NCI-H2029 treated with DMSO at 0.1 percent for 48 hours (cell line): ENCODE data around the gene ULBP2.
A peak's percentile ranks its signal among the peaks of the same experiment; 100 is the strongest.
"Not testable (repeated sequence)": the region's sequence is repeated elsewhere in the genome, so short reads cannot be mapped to it uniquely, and the experiment has no call there.

Experiments used
- DNase-seq: peaks from one replicate; lab custom pipeline; 2025; lab: John Stamatoyannopoulos, UW

The ULBP2 gene

DNA sequence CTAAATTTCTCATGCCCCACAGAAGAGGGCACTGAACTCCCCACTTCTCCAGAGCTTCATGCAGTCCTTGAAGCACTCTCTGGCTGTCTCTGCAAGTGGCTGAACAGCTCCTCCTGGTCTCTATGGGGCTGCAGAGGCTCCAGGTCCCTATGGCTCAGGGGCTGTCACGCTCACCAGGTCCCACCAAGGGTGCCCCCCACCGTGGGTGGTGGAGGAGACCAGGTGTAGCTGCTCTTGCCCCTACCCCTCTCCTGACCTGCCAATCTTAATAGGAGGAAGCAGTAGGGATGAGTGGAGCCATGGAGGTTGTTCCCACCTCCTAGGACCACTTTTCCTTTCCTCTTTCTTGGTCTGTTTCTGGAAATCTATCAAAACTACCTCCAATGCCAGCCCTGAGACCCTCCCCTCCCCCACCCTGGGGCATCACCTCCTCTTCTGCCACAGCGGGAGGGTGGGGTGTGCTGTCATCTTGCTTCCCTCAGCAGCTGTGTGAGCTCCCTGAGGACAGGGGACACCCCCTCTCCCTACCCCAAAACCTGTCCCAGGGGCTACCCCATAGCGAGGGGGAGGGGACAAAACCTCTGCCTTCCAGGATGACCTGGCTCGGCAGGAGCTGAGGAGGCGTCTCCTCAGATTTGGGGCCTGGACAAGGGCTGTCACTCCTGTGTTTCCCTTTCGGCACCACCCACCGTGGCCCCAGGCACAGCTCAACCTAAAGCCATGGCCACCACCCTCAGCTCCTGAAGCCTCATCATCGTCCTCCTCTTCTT, 31.9 kb upstream of the ULBP2 start:
- no peak for DNase-seq

DNA sequence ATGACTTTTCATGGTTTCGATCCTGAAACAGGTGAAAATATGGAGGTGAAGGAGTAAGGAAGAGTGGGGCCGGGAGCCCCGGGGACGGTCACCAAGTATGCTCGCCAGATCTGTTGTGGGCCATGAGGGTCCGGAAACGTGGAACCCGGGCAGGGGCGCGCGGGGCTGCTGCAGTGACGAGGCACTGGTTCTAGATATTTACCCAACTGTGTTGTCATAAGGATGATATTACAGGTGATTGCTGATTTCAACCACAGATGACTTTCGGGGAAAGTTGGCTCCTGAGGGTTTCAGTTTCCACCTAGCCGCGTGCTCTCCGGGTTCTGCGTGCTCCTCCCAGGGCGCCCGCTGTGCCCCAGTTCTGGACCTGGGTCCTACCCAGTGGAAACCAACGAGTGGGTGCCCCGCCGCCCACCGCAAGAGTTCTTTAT, 31.1 kb upstream of the ULBP2 start:
- no peak for DNase-seq

DNA sequence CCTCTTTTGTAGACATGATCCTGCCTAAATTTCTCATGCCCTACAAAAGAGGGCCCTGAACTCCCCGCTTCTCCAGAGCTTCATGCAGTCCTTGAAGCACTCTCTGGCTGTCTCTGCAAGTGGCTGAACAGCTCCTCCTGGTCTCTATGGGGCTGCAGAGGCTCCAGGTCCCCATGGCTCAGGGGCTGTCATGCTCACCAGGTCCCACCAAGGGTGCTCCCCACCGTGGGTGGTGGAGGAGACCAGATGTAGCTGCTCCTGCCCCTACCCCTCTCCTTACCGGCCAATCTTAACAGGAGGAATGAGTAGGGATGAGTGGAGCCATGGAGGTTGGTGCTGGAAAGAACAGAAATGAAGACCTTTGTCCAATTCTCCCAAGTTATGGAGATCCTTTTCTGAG, 29.1 kb upstream of the ULBP2 start:
- not testable (repeated sequence) for DNase-seq

DNA sequence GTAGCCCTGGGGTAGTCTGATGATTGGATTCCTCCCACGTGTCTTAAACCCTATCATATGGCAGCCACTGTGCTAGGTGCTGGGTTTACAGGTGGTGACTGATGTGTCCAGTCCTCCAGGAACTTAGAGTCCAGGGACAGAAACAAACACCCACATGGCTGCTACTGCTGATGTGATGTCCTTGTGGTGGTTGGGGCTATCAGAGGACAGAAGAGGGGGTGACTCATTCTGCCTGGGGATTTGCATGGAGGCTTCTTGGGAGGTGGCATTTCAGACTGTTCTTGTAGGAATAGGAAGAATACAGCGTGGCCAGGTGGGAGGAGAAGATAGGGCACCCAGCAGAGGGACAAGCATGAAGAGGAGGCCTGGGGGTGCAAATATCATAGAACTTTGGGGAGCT, 28.7 kb upstream of the ULBP2 start:
- DNase-seq, result no peak

DNA sequence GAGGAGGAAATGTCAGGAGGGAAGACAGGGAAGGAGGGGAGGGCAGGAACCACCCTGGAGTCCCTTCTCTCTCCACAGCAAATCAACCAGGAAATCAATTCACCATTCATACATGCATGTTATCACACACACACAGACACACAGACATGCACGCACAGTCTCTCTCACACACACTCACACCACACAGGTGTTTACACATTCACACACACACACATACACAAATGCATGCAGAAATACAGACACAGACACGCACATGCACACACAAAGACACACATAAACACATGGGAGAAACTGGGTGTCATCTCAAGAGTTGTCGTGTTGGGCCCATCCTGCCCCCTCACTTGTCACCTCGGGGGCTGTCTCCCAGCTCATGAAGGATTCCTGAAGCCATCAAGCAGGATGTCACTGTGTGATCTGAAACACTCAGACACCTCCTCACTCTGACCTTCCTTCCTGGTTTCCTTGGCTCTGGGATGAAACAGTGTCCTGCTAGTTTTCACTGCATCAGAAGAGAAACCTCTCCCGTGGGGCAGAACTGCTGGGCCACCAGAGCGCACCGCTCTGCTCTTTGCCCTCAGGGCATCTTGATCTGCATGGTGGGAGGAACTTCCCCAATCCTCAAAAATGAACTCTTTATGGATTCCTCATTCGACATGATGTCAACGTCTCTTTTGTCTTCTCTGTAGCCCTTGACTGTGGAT, 28.1 kb upstream of the ULBP2 start:
- no peak for DNase-seq

DNA sequence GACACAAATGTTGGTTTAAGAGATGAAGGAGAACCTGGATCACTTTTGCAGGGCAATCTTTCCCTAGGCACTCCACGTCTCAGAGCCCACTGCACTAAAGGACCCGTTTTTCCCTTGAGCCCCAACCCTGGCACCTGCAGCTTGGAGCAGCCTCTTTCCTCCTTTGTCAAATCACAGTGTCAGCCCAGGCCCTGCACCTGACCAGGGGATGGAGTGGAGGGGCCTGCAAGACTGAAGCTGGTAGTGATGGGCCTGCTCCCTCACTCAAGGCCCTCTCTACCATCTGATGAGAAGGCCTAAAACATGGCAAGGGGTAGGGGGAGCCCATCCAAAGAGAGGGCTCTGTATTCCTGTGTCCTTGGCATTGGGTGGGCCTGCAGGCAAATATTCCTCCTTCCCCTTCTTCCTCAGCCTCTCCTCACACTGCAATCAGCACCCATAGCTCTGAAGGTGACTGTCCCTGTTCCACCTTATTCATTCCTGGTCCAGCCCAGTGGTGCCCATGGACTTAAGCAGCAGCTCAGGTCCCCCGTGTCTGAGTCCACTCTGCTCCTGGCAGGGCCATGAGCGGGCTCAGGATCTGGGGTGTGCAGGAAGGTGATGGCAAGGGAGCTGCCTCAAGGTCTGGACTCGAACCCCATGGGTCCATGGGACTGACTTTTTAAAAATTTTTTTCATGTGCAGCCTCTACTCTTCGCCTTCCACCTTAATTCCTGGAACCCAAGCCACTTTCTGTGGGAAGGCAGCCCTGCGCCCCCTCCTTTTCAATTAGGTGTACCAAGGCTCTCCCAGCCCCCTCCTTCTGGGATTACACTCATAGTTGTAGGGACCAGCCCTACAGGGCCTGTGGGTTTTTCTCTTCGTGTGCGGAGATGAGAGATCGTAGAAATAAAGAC, 25.6 kb upstream of the ULBP2 start:
- no peak for DNase-seq

DNA sequence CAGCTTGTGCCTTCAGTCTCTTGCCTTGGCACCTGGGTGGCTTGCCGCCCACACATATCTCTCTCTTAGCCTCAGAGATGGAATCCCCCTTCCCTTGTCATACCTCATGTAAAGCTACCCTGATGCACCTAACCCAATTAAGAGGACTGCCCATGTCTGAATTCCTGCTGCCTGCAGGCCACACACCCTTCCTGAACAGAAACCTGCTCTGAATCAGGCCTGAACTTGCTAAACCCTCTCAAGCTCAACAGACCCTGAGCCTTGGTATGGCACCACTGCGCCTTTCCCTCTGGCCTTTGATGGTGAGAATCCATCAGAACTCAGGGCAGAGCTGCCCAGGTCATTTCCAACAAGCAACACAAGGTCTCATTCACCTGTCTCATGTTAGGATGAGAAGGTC, 24.1 kb upstream of the ULBP2 start:
- DNase-seq, result no peak

DNA sequence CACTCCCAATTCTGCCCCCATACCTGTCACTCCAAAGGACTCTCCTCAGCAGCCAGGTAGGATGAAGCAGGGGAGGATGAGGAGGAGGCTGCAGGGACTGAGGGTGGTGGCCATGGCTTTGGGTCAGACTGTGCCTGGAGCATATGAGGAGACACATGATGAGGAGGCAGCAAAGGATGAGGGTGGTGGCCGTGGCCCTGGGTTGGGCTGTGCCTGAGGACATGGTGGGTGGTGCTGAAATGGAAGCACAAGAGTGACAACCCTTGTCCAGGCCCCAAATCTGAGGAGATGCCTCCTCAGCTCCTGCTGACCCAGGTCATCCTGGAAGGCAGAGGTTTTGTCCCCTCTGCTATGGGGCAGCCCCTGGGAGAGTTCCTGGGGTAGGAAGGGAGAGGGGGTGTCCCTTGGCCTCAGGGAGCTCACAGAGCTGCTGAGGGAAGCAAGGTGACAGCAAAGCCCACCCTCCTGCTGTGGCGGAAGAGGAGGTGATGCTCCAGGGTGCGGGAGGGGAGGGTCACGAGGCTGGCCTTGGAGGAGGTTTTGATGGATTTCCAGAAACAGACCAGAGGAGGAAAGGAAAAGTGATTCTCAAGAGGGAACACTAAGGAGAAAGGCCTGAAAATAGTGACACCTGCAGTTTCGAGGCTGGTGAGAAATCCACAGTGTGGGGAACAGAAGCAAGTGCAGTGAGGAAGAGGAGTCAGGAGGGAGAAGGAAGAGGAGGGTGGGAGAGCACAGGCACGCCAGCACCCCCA, 23.5 kb upstream of the ULBP2 start:
- DNase-seq, result no peak

DNA sequence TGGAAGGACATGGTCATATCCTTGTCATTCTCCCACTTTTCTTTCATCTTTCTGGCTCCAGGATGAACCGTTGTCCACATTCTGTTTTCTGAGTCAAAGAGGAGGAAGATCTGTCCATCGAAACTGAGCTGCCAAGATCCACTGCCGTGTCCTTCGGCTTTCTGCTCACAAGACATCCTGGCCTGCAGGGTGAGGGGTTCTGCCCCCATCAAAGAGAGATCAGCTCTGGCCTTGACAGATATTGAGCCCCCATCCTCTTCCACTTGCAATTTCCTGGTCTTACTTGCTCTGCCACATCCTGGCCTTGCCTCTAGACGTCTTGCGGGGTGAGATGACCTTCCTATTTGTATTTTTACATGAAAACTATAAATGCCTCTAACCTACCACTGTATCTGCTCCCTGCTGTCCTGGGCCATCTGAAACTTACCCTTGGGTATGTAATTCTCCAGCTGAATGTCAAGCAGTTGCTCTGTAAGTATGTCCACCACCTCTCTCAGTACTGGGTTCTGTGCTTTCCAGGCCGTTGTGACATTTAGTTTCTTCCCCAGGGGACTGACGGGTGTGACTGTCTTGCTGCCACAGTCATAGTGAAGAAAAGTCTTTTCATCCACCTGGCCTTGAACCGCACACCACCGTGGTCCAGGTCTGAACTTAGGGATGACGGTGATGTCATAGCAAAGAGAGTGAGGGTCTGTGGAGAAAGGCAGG, 22.5 kb upstream of the ULBP2 start:
- not testable (repeated sequence) for DNase-seq

DNA sequence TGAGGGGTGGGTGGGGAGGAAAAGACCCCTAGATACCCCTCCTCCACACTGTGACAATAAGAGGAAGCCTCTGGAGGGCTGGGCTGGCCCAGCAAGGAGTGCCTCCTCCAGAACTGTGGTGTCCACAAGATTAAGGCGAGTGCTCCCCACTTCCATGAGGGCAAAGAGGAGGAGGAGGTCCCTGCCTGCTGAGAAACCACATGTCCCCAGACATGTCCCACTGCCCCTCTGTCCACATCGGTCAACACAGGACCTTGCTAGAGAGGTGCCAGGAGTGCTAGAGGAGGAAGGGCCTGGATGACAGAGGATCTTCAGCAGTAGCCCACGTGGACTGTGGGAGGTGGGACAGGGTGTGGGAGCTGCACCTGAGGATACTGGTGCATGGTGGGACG, 22.0 kb upstream of the ULBP2 start:
- DNase-seq, result no peak

DNA sequence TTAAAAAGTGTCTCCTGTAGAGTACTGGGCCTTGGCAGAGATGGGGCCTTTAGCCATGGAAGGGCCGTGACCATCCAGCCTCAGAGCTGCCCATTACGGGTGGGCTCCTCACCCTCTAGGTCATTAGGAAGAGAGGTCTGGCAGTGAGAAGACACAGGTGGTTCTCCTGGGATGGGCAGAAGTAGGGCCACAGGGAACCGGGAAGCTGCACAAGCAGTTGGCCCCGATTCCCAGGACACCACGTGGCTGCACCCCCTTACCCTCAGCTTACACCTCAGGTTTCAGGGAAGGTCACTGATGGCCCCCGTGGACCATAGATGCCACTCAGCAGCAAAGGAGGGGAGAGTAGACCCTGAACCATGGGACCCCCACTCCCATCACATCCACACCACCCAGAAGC, 20.5 kb upstream of the ULBP2 start:
- no peak for DNase-seq

DNA sequence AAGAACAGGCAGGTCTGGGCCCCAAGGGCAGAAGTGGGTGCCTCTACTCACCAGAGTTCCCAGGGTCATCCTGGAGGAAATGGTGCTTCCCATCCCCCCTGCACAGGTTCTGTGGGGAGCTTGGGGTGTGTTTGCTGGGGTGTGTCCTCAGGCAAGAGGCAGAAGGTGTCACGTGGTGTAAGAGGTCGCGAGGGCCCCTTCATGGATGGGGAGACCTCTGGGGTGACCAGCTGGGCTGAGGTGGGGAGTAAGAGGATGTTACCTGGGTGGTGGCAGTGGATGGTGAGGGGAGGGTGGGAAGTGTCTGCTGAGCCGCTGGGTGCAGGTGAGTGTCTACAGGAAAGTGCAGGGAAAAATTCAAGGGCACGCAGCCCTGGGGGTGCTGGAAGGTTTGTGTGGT, 19.7 kb upstream of the ULBP2 start:
- DNase-seq, result not testable (repeated sequence)

DNA sequence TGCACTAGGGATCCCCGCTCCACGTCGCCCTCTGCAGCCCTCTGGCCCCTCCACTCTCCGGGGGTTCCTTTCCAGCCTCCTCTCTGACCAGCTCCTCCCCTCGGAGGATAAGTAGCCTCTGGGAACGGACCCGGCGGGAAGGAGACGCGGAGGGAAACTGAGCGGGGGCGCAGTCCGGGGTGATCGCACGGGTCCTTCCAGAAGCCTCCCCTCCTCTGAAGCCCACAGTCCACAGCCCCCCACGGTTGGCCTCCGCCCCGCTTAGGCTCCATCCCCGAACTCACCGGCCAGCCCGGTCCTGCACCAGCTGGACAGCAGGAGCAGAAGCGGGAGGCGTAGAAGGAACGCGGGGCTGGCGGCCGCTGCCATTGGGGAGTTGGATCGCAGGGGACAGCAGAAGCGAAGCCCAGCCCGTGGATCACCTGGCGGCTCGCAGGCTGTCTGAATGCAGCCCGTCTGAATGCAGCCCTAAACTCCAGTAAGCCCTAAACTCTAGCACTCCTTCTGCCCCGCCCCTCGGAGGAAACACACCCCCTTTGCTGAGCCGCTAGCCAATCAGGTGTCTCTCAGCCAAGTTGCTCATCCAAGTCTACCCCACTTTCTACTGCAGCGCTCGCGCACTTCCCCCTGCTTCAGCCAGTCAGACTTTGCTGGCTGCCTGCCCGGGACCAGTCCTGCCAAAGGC, 19.0 kb upstream of the ULBP2 start, which contains the start of gene RAET1G:
Gene RAET1G (minus strand): TSS at position 480 of the 685 bp plus-strand sequence. CDS start 111 bp downstream, at position 369.
- DNase-seq, result no peak

DNA sequence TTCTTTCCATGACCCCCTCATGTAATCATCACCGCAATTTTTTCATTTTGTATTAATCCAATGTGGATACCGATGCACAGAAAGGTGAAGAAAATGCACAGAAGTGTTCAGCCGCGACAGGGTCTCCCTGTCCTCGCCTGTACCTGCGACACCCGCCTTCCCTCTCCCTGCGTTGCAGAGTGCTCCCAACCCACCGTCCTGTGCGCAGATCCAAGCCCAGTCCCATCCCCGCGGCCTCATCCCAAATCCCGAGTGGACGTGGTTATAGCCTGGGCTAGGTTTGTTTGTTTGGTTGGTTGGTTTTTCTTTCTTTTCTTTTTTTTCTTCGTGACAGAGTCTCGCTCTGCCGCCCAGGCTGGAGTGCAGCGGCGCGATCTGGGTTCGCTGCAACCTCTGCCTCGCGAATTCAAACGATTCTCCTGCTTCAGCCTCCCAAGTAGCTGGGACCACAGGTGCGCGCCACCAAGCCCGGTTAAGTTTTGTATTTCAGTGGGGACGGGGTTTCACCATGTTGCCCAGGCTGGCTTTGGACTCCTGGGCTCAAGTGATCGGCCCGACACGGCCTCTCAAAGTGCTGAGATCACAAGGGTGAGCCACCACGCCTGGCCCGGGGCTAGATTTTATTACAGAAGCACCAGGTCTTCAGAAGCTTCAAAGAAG, 18.4 kb upstream of the ULBP2 start:
- DNase-seq, result no peak

DNA sequence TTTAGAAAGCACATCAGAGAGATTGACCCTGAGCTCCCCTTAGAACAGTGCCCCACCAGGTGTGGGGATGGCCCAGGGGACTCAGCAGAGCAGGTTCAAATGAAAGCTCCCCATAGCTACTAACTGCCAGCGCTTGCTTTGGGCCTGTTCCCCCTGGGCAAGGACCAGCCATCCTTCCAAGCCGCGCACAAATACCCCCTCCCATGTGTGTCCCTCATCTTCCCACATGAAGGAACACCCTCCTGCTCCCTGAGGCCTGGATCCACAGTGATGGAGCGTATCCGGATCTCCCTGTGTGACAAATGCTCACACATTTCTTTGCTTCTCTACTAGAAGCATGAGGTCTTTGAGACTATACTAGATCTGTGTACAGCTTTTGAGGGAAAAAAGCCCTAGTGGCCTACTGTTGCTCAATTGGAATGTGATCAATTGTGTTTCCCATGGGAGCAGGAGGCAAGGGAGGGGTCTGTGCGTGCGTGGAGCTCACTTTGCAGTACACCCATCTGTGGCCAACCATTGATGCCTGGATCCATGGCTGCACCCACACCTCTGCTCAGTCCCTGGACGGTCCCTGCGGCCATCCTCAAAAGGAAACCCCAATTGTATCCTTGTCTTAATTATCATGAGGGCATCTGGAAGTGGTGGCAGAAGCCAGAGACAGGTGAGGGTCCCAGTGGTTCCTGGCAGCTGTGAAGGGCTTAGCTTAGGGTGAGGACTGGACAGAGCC, 17.4 kb upstream of the ULBP2 start:
- DNase-seq, result no peak

DNA sequence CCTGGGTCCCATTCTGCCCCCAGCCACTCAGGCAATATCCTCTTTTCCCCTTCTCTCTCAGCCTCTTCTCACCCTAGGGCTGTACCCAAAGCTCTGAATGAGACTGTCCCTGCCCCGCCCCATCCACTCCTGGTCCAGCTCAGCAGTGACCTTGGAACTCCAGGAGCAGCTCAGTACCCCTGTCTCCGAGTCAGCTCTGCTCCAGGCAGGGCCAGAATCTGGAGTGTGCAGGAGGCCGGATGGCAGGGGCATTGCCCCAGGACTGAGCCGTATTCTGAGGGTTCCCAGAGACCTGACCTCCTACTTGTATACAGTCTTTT, 16.9 kb upstream of the ULBP2 start:
- DNase-seq, result no peak

DNA sequence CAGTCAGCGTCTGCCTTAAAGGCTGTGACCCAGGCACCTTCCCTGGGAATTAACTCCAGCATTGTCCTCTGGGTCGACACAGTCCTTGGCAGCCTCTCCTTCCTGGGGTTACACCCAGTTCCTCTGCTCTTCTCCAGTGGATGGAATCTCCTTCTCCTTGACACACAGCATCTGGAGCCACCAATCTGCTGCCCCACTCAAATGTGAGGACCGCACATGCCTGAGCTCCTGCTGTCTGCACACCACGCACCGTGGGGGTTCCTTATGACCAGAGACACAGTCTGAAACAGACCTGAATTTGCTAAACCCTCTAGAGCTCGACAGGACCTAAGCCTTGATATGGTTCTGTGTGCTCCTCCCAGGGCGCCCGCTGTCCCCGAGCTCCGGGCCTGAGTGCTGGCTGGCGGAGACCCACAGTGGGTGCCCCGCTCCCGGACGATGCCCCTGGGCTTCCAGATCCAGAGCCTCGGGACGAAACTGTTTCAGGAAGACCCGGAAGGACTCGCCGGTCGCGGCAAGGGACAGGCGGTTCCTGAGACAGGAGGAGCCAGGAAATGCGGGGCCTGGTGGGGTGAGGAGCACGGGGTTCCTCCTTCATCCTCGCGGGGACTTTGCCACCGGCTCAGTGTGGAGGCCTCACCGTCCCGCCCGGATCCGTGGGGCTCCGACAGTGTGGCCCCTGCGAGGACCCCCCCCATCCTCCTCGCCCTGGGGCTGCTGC, 16.4 kb upstream of the ULBP2 start:
- no peak for DNase-seq

DNA sequence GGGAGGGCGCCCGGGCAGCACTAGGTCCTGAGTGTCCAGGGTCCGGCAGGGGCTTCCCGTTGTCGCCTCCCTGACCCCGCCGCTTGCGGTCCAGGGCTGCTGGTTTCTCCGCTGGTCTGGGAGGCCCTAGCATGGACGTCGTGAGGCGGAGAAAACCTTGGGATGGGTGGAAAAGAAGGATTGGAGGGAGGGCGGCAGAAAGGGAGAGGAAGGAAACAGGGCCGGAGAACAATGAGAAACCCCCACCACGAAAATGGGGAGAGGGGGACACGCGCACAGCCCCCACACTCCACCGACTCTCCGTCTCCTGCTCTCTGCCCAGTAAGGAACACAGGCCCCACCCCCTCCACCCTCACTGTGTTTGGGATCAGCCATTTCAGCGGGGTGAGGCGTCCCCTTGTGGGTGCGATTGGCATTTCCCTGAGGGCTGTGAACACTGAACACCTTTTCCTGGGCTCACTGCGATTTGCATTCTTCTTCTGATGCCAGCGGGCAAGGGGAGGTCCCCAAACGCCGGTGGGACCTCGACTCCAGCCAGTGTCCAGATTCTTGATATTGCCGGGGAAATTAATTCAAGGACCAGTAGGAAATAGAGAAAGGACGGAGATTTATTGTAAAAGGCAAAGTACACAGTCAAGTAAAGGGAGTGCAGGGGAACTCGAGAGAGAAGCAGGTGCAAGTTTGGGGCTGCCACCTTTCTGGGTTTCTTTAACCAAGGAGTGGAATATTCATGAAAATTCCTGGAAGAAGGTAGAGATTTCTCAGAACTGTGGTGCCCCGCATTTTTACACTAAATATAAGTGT, 15.6 kb upstream of the ULBP2 start:
- DNase-seq, result peak; percentile 14
